Measurements from ENCODE around the gene CDC5L. TPM values are rescaled to one million over a fixed set of nuclear protein-coding genes. Genes with fewer than 3 reads are reported as not detected.

The CDC5L gene
- total RNA-seq, 4 donors from 2014 or later, result 9.9 to 23.1 (median 15.3) TPM

- Histone ChIP-seq H3K4me3 (no peak overlapping the region), H3K36me3 (peaks cover 0 to 76% (median 0%) of the 10 kb centered on the region in 3 donors), H3K27me3 (no peaks in the 10 kb centered on the region), H3K27ac (no peak overlapping the region), H3K9me3 (no peaks in the 10 kb centered on the region), H3K4me1 (no peaks in the 10 kb centered on the region)
- DNase-seq, result no peak
- no peak for TF ChIP-seq CTCF (IDR thresholded peaks at IDR 0.05)
- no peak for TF ChIP-seq POLR2A (IDR thresholded peaks at IDR 0.05)
Observed at GRCh38 chr6:44399991-44400390, 12.5 kb downstream of the CDC5L start.

- H3K27me3 ChIP-seq, result no peaks in the 10 kb centered on the region
- no peak overlapping the region for H3K27ac ChIP-seq
- H3K36me3 ChIP-seq, result peaks cover 0 to 75% (median 0%) of the 10 kb centered on the region in 3 donors
- TF ChIP-seq POLR2A (IDR thresholded peaks at IDR 0.05) (no peak), CTCF (IDR thresholded peaks at IDR 0.05) (no peak)
- no peaks in the 10 kb centered on the region for H3K9me3 ChIP-seq
- H3K4me1 ChIP-seq, result no peaks in the 10 kb centered on the region
- no peak for DNase-seq
- H3K4me3 ChIP-seq, result no peak overlapping the region
Observed at GRCh38 chr6:44400572-44400971, 13.1 kb downstream of the CDC5L start.

GRCh38 chr6:44401138-44401537, 13.6 kb downstream of the CDC5L start:
- H3K9me3 ChIP-seq, result no peaks in the 10 kb centered on the region
- TF ChIP-seq CTCF (IDR thresholded peaks at IDR 0.05) (no peak), POLR2A (IDR thresholded peaks at IDR 0.05) (no peak)
- no peaks in the 10 kb centered on the region for H3K4me1 ChIP-seq
- peaks cover 0 to 74% (median 0%) of the 10 kb centered on the region in 3 donors for H3K36me3 ChIP-seq
- DNase-seq, result no peak
- no peaks in the 10 kb centered on the region for H3K27me3 ChIP-seq
- H3K4me3 ChIP-seq, result no peak overlapping the region
- no peak overlapping the region for H3K27ac ChIP-seq

GRCh38 chr6:44404022-44404714, 16.7 kb downstream of the CDC5L start:
- Histone ChIP-seq H3K36me3 (peaks cover 0 to 76% (median 3%) of the 10 kb centered on the region in 3 donors), H3K9me3 (no peaks in the 10 kb centered on the region), H3K27me3 (no peaks in the 10 kb centered on the region), H3K27ac (no peak overlapping the region), H3K4me1 (no peaks in the 10 kb centered on the region), H3K4me3 (no peak overlapping the region)
- no peak for DNase-seq
- TF ChIP-seq CTCF (IDR thresholded peaks at IDR 0.05) (no peak), POLR2A (IDR thresholded peaks at IDR 0.05) (no peak)

GRCh38 chr6:44404715-44405099, 17.2 kb downstream of the CDC5L start:
- TF ChIP-seq CTCF (IDR thresholded peaks at IDR 0.05) (no peak), POLR2A (IDR thresholded peaks at IDR 0.05) (no peak)
- DNase-seq, result no peak
- Histone ChIP-seq H3K27me3 (no peaks in the 10 kb centered on the region), H3K4me3 (no peak overlapping the region), H3K27ac (no peak overlapping the region), H3K4me1 (no peaks in the 10 kb centered on the region), H3K36me3 (peaks cover 0 to 77% (median 3%) of the 10 kb centered on the region in 3 donors), H3K9me3 (no peaks in the 10 kb centered on the region)
